ENCODE results near the gene LARGE1.

GRCh38 chr22:33589297-33589696 is 331.0 kb downstream of the LARGE1 start:
- TF ChIP-seq CTCF (IDR thresholded peaks at IDR 0.05; ENCODE audit: insufficient read depth, low read length, poor library complexity, severe bottlenecking) (no peak), EZH2phosphoT487 (conservative IDR thresholded peaks at IDR 0.05; ENCODE audit: low read length) (no peak)

Data from SU-DHL-6 (cell line).